ENCODE measurements around the gene MAP2K1. TPM values are rescaled to one million over a fixed set of nuclear protein-coding genes. Genes with fewer than 3 reads are reported as not detected.
"Not testable (repeated sequence)": the region's sequence is repeated elsewhere in the genome, so short reads cannot be mapped to it uniquely, and the experiment has no call there.

MAP2K1 gene
- polyA plus RNA-seq (ENCODE audit: low read depth in 6 of 6), result 10 to 100 TPM; 40.0 to 45.8 (median 42.5) TPM

DNA sequence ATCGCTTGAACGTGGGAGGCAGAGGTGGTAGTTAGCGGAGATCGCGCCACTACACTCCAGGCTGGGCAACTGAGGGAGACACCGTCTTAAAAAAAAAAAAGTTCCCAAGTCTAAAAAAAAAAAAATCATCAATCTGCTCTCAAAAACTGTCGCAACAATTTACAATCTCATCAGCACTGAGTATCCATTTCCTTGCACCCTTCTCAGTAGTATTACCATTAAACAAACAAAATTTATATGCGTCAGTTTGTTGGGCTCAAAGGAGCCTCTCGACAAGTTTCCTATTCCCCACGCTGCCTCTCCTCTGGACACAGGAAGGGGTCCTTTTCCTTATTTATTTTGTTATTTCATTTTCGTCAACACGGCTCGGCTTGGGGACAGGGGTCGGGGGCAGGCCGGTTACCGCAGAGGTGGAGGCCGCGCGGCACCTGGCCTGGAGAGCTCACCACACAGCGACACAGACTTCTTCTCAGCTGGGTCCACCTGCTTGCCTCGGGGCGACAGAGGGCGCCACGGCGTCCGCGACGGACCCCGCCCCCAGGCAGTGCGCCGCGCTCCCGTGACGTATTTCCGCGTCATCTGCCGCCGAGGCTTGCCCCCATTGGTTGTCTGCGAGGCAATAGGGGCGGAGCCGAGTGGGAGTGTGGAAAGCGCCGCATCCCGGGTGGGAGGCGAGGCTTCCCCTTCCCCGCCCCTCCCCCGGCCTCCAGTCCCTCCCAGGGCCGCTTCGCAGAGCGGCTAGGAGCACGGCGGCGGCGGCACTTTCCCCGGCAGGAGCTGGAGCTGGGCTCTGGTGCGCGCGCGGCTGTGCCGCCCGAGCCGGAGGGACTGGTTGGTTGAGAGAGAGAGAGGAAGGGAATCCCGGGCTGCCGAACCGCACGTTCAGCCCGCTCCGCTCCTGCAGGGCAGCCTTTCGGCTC, at the start of gene MAP2K1:
Gene MAP2K1 (plus strand): TSS at position 709 of the 920 bp plus-strand sequence. CDS start 436 bp downstream, outside the sequence.
- Mint-ChIP-seq H3K27me3 (no peaks in the 10 kb centered on the region), H3K4me1 (peaks cover 44 to 55% (median 53%) of the 10 kb centered on the region in 3 donors), H3K9me3 (no peaks in the 10 kb centered on the region), H3K27ac (peak within 1 kb of the TSS; percentile 92 to 100 (median 99)), H3K36me3 (peaks cover 0 to 8% of the 10 kb centered on the region in 2 donors), H3K4me3 (peak within 1 kb of the TSS; percentile 81 to 100 (median 96))
- ATAC-seq (ENCODE audit: low read depth in 2 of 2) (peak; percentile 83 to 86), DNase-seq (peak; percentile 98)

DNA sequence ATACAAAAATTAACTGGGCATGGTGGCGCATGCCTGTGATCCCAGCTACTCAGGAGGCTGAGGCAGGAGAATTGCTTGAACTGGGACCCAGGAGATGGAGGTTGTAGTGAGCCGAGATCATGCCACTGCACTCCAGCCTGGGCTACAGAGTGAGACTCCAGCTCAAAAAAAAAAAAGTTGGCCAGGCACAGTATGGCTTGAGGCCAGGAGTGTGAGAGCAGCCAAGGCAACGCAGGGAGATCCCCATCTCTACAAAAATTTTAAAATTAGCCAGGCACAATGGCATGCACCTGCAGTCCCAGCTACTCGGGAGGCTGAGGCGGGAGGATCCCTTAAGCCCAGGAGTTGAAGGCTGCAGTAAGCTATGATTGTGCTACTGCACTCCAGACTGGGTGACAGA, 38.2 kb upstream of the MAP2K1 start:
- not testable (repeated sequence) for H3K27ac Mint-ChIP-seq; DNase-seq; ATAC-seq (ENCODE audit: low read depth in 2 of 2); H3K4me1 Mint-ChIP-seq; H3K27me3 Mint-ChIP-seq; H3K4me3 Mint-ChIP-seq; H3K9me3 Mint-ChIP-seq
- H3K36me3 Mint-ChIP-seq, result peaks cover 7 to 20% of the 10 kb centered on the region in 2 donors

DNA sequence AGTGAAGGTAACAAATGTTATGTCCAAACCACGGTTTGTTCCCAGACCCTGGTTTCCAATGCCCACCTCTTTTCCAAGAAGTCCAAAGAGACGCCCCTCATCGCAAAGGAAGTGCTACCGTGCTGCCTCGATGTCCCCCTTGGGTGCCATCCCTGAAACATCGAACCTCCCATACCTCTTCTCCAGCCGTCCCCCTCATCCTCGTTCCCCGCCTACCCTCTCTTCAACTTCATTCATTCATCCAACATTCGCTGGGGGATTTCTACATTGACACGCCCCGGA, 30.7 kb upstream of the MAP2K1 start:
- peaks cover 0 to 3% (median 0%) of the 10 kb centered on the region in 7 donors for H3K9me3 Mint-ChIP-seq
- H3K36me3 Mint-ChIP-seq, result no peaks in the 10 kb centered on the region
- no peaks in the 10 kb centered on the region for H3K27me3 Mint-ChIP-seq
- peaks cover 15 to 28% (median 18%) of the 10 kb centered on the region in 3 donors for H3K4me1 Mint-ChIP-seq
- peak overlapping the region; percentile 91 to 98 (median 96) for H3K27ac Mint-ChIP-seq
- peak overlapping the region; percentile 90 to 100 (median 96) for H3K4me3 Mint-ChIP-seq
- no peak for DNase-seq
- ATAC-seq (ENCODE audit: low read depth in 2 of 2), result no peak

DNA sequence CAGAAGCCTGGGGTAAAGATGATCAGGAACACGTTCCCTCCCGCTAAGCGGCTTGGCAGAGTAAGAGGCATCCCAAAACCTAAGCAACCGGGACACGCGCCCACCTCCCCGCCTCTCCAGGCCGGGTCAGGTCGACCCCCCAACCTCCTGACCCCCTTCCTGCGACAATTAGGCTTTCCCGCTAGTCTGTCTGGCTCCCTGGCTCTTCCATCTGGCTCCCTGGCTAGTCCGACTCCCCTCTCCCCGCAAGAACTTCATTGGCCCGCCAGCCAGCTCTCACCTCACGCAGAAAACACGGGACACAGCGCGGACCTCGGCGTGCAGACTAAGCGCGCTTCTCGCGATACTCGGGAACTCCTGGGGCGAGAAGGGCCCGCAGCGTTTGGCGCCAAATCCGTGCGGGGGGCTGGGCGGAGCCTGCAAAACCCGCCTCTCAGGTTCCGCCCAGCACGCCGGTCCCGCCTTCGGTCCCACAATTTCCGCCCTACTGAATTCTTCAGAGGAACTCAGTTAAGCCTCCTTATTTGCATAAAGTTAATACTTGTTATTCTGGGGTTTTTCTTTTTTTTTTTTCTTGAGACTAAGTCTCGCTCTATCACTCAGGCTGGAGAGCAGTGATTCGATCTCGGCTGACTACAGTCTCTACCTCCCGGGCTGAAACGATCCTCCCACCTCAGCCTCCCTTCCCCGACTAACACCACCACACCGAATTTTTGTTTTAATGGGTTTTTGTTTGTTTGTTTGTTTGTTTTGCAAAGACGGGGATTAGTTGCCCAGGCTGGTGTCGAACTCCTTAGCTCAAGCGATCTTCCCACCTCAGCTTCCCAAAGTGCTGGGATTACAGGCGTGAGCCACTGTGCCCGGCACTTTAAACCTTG, 30.1 kb upstream of the MAP2K1 start, which contains the start of gene TIPIN:
Gene TIPIN (minus strand): TSS at position 327 of the 878 bp plus-strand sequence. CDS start 3,738 bp downstream, outside the sequence.
- no peaks in the 10 kb centered on the region for H3K36me3 Mint-ChIP-seq
- peak within 1 kb of the TSS; percentile 91 to 98 (median 96) for H3K27ac Mint-ChIP-seq
- peak within 1 kb of the TSS; percentile 90 to 100 (median 96) for H3K4me3 Mint-ChIP-seq
- ATAC-seq (ENCODE audit: low read depth in 2 of 2) (peak; percentile 93 to 94), DNase-seq (peak; percentile 97)
- H3K4me1 Mint-ChIP-seq, result peaks cover 15 to 28% (median 18%) of the 10 kb centered on the region in 3 donors
- H3K9me3 Mint-ChIP-seq, result peaks cover 0 to 3% (median 0%) of the 10 kb centered on the region in 7 donors
- no peaks in the 10 kb centered on the region for H3K27me3 Mint-ChIP-seq

DNA sequence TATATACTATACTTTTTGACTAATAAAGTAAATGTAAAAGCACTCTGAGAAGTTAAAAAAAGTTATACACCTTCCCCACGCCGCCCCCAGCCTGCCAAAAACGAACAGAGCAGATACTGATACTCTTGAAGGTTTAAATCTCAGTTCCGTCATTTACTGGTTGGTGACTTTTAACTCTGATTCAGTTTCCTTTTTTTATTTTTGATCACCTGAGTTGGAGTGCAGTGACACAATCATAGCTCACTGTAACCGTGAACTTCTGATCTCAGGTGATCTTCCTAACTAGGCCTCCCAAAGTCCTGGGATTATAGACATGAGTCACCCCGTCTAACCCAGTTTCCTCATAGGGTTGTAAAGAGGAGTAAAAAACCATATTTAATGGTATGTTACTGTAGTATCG, 27.0 kb upstream of the MAP2K1 start:
- H3K27me3 Mint-ChIP-seq, result no peaks in the 10 kb centered on the region
- H3K9me3 Mint-ChIP-seq, result peaks cover 0 to 2% (median 0%) of the 10 kb centered on the region in 7 donors
- no peak for ATAC-seq (ENCODE audit: low read depth in 2 of 2)
- no peaks in the 10 kb centered on the region for H3K36me3 Mint-ChIP-seq
- peaks cover 11 to 25% (median 18%) of the 10 kb centered on the region in 3 donors for H3K4me1 Mint-ChIP-seq
- DNase-seq, result no peak
- H3K27ac Mint-ChIP-seq, result peak overlapping the region in 3 of 6 donors; percentile 15 to 49 (median 23)
- H3K4me3 Mint-ChIP-seq, result peak overlapping the region in 1 of 8 donors; percentile 26

DNA sequence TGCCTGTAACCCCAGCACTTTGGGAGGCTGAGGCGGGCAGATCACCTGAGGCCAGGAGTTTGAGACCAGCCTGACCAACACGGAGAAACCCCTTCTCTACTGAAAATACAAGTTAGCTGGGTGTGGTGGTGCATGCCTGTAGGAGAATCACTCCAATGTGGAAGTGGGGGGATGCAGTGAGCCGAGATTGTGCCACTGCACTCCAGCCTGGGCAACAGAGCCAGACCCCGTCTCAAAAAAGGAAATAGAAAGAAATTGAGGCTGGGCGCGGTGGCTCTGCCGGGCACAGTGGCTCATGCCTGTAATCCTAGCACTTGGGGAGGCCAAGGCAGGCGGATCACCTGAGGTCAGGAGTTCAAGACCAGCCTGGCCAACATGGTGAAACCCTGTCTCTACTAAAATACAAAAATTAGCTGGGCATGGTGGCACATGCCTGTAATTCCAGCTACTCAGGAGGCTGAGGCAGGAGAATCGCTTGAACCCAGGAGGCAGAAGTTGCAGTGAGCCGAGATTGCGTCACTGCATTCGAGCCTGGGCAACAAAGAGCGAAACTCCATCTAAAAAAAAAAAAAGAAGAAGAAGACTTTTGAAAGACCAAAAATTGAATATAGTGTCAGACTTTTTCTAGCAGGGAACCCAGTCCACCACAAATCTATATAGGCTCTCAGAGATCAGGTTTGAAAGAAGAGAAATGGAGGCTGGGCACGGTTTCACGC, 24.8 kb upstream of the MAP2K1 start:
- H3K36me3 Mint-ChIP-seq; H3K9me3 Mint-ChIP-seq; DNase-seq; ATAC-seq (ENCODE audit: low read depth in 2 of 2); H3K4me1 Mint-ChIP-seq; H3K27me3 Mint-ChIP-seq: not testable (repeated sequence)
- H3K4me3 Mint-ChIP-seq, result peak overlapping the region in 1 of 8 donors; percentile 64
- H3K27ac Mint-ChIP-seq, result peak overlapping the region in 2 of 6 donors; percentile 16 to 24

DNA sequence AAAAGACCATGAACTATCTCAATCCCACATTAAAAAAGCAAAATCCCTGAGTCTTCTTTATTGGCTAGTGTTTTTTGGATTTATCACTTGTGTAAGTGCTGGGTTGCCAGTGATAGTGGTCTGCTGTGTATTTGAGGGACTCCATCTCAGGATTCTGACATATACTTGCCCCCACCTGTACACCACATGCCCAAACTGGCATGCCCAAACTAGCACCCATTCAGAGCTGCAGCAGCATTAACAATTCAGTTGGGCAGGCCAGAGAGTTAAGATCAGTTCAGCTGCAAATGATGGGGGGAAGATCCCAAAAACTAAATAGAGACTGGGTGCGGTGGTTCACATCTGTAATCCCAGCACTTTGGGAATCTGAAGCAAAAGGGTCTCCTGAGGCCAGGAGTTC, 23.9 kb upstream of the MAP2K1 start:
- Mint-ChIP-seq H3K4me1 (peaks cover 0 to 4% (median 0%) of the 10 kb centered on the region in 3 donors), H3K9me3 (no peaks in the 10 kb centered on the region), H3K36me3 (no peaks in the 10 kb centered on the region), H3K27ac (no peak overlapping the region), H3K27me3 (no peaks in the 10 kb centered on the region), H3K4me3 (no peak overlapping the region)
- ATAC-seq (ENCODE audit: low read depth in 2 of 2), result no peak
- DNase-seq, result no peak

DNA sequence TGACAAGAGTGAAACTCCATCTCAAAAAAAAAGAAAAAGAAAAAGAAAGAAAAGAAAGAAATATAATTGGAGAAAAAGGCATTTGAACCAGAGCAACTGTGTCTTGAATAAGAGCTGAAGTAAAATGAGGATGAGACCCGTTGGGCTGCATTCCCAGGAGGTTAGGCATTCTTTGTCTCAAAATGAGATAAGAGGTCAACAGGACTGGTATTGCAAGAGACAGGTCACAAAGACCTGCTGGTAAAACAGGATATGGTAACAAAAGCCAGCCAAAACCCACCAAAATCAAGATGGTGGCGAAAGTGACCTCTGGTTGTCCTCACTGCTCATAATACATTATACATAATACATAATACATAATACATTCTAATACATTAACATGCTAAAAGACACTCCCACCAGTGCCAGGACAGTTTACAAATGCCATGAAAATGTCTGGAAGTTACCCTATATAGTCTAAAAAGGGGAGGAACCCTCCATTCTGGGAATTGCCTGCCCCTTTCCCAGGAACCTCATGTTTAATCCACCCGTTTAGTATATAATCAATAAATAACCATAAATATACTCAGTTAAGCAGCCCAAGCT, 21.7 kb upstream of the MAP2K1 start:
- Mint-ChIP-seq H3K27ac (no peak overlapping the region), H3K4me1 (peaks cover 7 to 10% (median 8%) of the 10 kb centered on the region in 3 donors), H3K36me3 (no peaks in the 10 kb centered on the region), H3K4me3 (no peak overlapping the region), H3K9me3 (no peaks in the 10 kb centered on the region), H3K27me3 (no peaks in the 10 kb centered on the region)
- no peak for DNase-seq
- no peak for ATAC-seq (ENCODE audit: low read depth in 2 of 2)

DNA sequence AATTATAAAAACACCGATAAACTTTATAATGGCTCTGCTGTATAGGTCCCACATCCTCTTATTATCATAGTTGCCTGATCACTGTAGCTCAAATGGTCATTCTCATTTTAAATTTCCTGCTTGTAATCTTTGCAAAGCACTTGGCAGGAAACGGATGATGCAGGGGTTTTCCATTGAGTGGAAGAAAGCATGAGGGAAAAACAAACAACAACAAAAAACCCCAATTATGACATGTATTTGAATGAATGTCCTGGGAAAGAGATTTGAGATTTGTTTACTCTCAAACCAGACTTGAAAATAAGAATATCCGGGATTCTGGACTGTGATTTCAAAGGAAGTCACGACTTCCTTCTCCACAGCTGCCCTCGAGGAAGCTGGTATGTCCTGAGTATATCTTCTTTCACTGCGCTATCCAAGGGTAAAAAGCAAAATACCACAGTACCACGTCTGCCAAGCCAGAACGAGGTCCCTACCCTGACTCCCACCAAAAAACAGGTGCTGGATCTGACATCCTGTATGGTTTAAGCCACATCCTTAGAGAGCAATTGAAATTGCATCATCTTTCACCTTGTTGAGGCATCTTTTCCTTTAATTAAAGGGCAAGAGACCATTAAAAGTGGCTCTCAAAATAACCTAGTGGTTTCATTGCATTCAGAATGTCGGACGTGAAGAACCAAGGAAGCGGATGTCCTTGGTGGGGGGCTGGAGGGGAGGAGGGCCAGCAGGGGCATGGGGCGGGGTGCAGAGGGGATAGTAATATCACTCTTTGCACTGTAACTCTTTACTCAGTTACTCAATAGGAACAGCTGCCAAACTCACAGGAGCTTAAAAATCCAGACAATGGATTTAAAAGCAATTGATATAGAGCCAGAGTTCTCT, 16.7 kb upstream of the MAP2K1 start:
- ATAC-seq (ENCODE audit: low read depth in 2 of 2) (peak; percentile 58 to 65), DNase-seq (no peak)
- H3K27ac Mint-ChIP-seq, result peak overlapping the region in 4 of 6 donors; percentile 49 to 73 (median 61)
- H3K9me3 Mint-ChIP-seq, result peaks cover 0 to 11% (median 2%) of the 10 kb centered on the region in 7 donors
- H3K36me3 Mint-ChIP-seq, result no peaks in the 10 kb centered on the region
- H3K4me3 Mint-ChIP-seq, result peak overlapping the region in 7 of 8 donors; percentile 41 to 84 (median 75)
- H3K27me3 Mint-ChIP-seq, result no peaks in the 10 kb centered on the region
- peaks cover 11 to 18% (median 13%) of the 10 kb centered on the region in 3 donors for H3K4me1 Mint-ChIP-seq

DNA sequence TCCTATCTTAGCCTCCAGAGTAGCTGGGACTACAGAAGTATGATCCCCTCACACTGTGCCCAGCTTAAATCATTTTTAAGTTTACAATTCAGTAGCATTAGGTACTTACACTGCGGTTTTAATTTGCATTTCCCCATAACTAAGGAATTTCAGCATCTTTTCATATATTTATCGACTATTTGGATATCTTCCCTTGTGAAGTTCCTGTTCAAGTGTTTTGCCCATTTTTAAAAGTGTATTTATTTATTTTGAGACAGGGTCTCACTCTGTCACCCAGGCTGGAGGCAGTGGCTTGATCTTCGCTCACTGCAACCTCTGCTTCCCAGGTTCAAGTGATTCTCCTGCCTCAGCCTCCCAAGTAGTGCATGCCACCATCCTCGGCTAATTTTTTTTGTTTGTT, 12.5 kb upstream of the MAP2K1 start:
- Mint-ChIP-seq H3K27me3 (no peaks in the 10 kb centered on the region), H3K9me3 (peaks cover 0 to 12% (median 3%) of the 10 kb centered on the region in 7 donors), H3K36me3 (no peaks in the 10 kb centered on the region), H3K4me1 (peaks cover 11 to 18% (median 13%) of the 10 kb centered on the region in 3 donors), H3K27ac (no peak overlapping the region), H3K4me3 (no peak overlapping the region)
- DNase-seq, result no peak
- ATAC-seq (ENCODE audit: low read depth in 2 of 2), result no peak

DNA sequence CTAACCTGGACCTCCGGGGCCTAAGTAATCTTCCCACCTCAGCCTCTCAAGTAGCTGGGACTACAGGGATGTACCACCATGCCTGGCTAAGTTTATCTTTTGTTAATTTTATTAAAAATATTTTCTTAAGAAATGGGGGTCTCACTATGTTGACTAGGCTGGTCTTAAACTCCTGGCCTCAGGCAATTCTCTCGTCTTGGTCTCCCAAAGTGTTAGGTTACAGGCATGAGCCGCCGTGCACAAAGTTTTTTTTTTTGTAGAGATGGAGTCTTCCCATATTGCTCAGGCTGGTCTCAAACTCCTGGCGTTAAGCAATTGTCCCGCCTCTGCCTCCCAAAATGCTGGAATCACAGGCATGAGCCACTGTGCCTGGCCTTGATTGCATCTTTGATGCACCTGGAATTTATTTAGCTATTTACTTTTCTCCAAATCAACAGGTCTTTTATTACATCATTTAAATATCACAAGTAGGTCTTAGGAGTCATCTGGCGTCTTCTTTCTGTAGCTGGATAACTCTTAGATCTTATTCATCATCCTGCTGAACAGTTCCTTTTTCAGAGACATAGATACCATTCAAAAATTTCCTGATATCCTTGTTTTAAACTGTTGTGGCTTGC, 7.8 kb upstream of the MAP2K1 start:
- ATAC-seq (ENCODE audit: low read depth in 2 of 2) (no peak), DNase-seq (no peak)
- Mint-ChIP-seq H3K27me3 (no peaks in the 10 kb centered on the region), H3K4me1 (no peaks in the 10 kb centered on the region), H3K4me3 (no peak overlapping the region), H3K27ac (no peak overlapping the region), H3K36me3 (no peaks in the 10 kb centered on the region), H3K9me3 (peaks cover 0 to 12% (median 3%) of the 10 kb centered on the region in 7 donors)

Data from naive B cell (primary cell).